ENCODE results near the gene TXLNG.

Gene TXLNG

GRCh38 chrX:16804923-16805464, 18.7 kb downstream of the TXLNG start:
- WGBS, 2 donors (ENCODE audit: extremely low coverage in 2 of 2, insufficient read length in 2 of 2, insufficient replicate concordance in 1 of 2): no CpG with 5 or more reads among the region's 8 CpGs
- Histone ChIP-seq H3K4me1 (ENCODE audit: control insufficient read depth in 2 of 2, insufficient read depth in 1 of 2, low read depth in 1 of 2, low read length in 2 of 2) (peaks cover 0 to 2% of the 10 kb centered on the region in 2 donors), H3K27ac (replicated peaks; ENCODE audit: low read length) (no peak overlapping the region)

GRCh38 chrX:16807548-16807947, 21.3 kb downstream of the TXLNG start:
- no peak for DNase-seq (ENCODE audit: low spot score)
- no peak overlapping the region for H2BK5ac ChIP-seq (ENCODE audit: low read length)
- peaks cover 0 to 16% of the 10 kb centered on the region in 2 donors for H3K36me3 ChIP-seq (replicated peaks in 1 of 2; ENCODE audit: control insufficient read depth in 2 of 2, insufficient read depth in 2 of 2, low read length in 2 of 2)
- no peak overlapping the region for H4K91ac ChIP-seq (ENCODE audit: low read depth, low read length, poor library complexity)
- H3K9ac ChIP-seq (ENCODE audit: low read depth, low read length, poor library complexity): no peak overlapping the region
- H3K18ac ChIP-seq (ENCODE audit: low read length): no peak overlapping the region
- peaks cover 0 to 2% of the 10 kb centered on the region in 2 donors for H3K4me1 ChIP-seq (ENCODE audit: control insufficient read depth in 2 of 2, insufficient read depth in 1 of 2, low read depth in 1 of 2, low read length in 2 of 2)
- H2BK12ac ChIP-seq (ENCODE audit: low read length): no peak overlapping the region
- H4K8ac ChIP-seq (ENCODE audit: low read depth, low read length): no peak overlapping the region
- no peak overlapping the region for H3K4me2 ChIP-seq (ENCODE audit: insufficient read depth, low read length, poor library complexity, severe bottlenecking)
- no peak overlapping the region for H2AFZ ChIP-seq (ENCODE audit: low read length)
- H2BK120ac ChIP-seq (ENCODE audit: low read depth, low read length): no peak overlapping the region
- no peaks in the 10 kb centered on the region for H3K27me3 ChIP-seq (ENCODE audit: control insufficient read depth in 3 of 3, insufficient read depth in 3 of 3, low read depth in 1 of 3, low read length in 3 of 3)
- no peak overlapping the region for H3K23ac ChIP-seq (ENCODE audit: low read depth, low read length, poor library complexity)
- no peak overlapping the region for H3K27ac ChIP-seq (replicated peaks; ENCODE audit: low read length)
- H2AK5ac ChIP-seq (ENCODE audit: low read depth, low read length): no peak overlapping the region
- H3K4me3 ChIP-seq (ENCODE audit: low read length in 2 of 2): no peak overlapping the region
- H3K9me3 ChIP-seq (replicated peaks in 1 of 2; ENCODE audit: control insufficient read depth in 2 of 2, insufficient read depth in 1 of 2, low read depth in 1 of 2, low read length in 2 of 2): no peaks in the 10 kb centered on the region
- H2BK15ac ChIP-seq (ENCODE audit: low read length): no peak overlapping the region
- no peak overlapping the region for H3K14ac ChIP-seq (ENCODE audit: low read length)
- no peaks in the 10 kb centered on the region for H3K79me1 ChIP-seq (ENCODE audit: low read depth, low read length)
- H3K4ac ChIP-seq (ENCODE audit: low read length): no peak overlapping the region

More at GRCh38 chrX:16804923-16805464, 18.7 kb downstream of the TXLNG start:
- Histone ChIP-seq H4K91ac (ENCODE audit: low read depth, low read length, poor library complexity) (no peak overlapping the region), H3K4me3 (ENCODE audit: low read length in 2 of 2) (no peak overlapping the region), H2BK120ac (ENCODE audit: low read depth, low read length) (no peak overlapping the region), H3K36me3 (replicated peaks in 1 of 2; ENCODE audit: control insufficient read depth in 2 of 2, insufficient read depth in 2 of 2, low read length in 2 of 2) (peaks cover 0 to 25% of the 10 kb centered on the region in 2 donors), H2AFZ (ENCODE audit: low read length) (no peak overlapping the region), H2BK12ac (ENCODE audit: low read length) (no peak overlapping the region), H3K9me3 (replicated peaks in 1 of 2; ENCODE audit: control insufficient read depth in 2 of 2, insufficient read depth in 1 of 2, low read depth in 1 of 2, low read length in 2 of 2) (no peaks in the 10 kb centered on the region), H3K27me3 (ENCODE audit: control insufficient read depth in 3 of 3, insufficient read depth in 3 of 3, low read depth in 1 of 3, low read length in 3 of 3) (no peaks in the 10 kb centered on the region), H2AK5ac (ENCODE audit: low read depth, low read length) (no peak overlapping the region), H3K14ac (ENCODE audit: low read length) (no peak overlapping the region), H2BK15ac (ENCODE audit: low read length) (no peak overlapping the region), H2BK5ac (ENCODE audit: low read length) (no peak overlapping the region), H3K23ac (ENCODE audit: low read depth, low read length, poor library complexity) (no peak overlapping the region), H3K9ac (ENCODE audit: low read depth, low read length, poor library complexity) (no peak overlapping the region), H3K18ac (ENCODE audit: low read length) (no peak overlapping the region), H3K79me1 (ENCODE audit: low read depth, low read length) (no peaks in the 10 kb centered on the region), H4K8ac (ENCODE audit: low read depth, low read length) (no peak overlapping the region), H3K4me2 (ENCODE audit: insufficient read depth, low read length, poor library complexity, severe bottlenecking) (no peak overlapping the region), H3K4ac (ENCODE audit: low read length) (no peak overlapping the region)
- DNase-seq (ENCODE audit: low spot score): no peak

- H3K9me3 ChIP-seq (replicated peaks in 1 of 2; ENCODE audit: control insufficient read depth in 2 of 2, insufficient read depth in 1 of 2, low read depth in 1 of 2, low read length in 2 of 2): no peaks in the 10 kb centered on the region
- no peak overlapping the region for H2BK5ac ChIP-seq (ENCODE audit: low read length)
- peaks cover 0 to 2% of the 10 kb centered on the region in 2 donors for H3K4me1 ChIP-seq (ENCODE audit: control insufficient read depth in 2 of 2, insufficient read depth in 1 of 2, low read depth in 1 of 2, low read length in 2 of 2)
- no peak overlapping the region for H3K4ac ChIP-seq (ENCODE audit: low read length)
- no peak overlapping the region for H2BK12ac ChIP-seq (ENCODE audit: low read length)
- no CpG with 5 or more reads among the region's 4 CpGs for WGBS, 2 donors (ENCODE audit: extremely low coverage in 2 of 2, insufficient read length in 2 of 2, insufficient replicate concordance in 1 of 2)
- H2AFZ ChIP-seq (ENCODE audit: low read length): no peak overlapping the region
- H3K18ac ChIP-seq (ENCODE audit: low read length): no peak overlapping the region
- H3K4me2 ChIP-seq (ENCODE audit: insufficient read depth, low read length, poor library complexity, severe bottlenecking): no peak overlapping the region
- no peak overlapping the region for H3K27ac ChIP-seq (replicated peaks; ENCODE audit: low read length)
- no peaks in the 10 kb centered on the region for H3K79me1 ChIP-seq (ENCODE audit: low read depth, low read length)
- no peak overlapping the region for H3K23ac ChIP-seq (ENCODE audit: low read depth, low read length, poor library complexity)
- no peak overlapping the region for H4K8ac ChIP-seq (ENCODE audit: low read depth, low read length)
- H3K4me3 ChIP-seq (ENCODE audit: low read length in 2 of 2): no peak overlapping the region
- H2BK120ac ChIP-seq (ENCODE audit: low read depth, low read length): no peak overlapping the region
- H2AK5ac ChIP-seq (ENCODE audit: low read depth, low read length): no peak overlapping the region
- no peak for DNase-seq (ENCODE audit: low spot score)
- H2BK15ac ChIP-seq (ENCODE audit: low read length): no peak overlapping the region
- H3K14ac ChIP-seq (ENCODE audit: low read length): no peak overlapping the region
- no peaks in the 10 kb centered on the region for H3K27me3 ChIP-seq (ENCODE audit: control insufficient read depth in 3 of 3, insufficient read depth in 3 of 3, low read depth in 1 of 3, low read length in 3 of 3)
- H3K36me3 ChIP-seq (replicated peaks in 1 of 2; ENCODE audit: control insufficient read depth in 2 of 2, insufficient read depth in 2 of 2, low read length in 2 of 2): peaks cover 0 to 14% of the 10 kb centered on the region in 2 donors
- H4K91ac ChIP-seq (ENCODE audit: low read depth, low read length, poor library complexity): no peak overlapping the region
- H3K9ac ChIP-seq (ENCODE audit: low read depth, low read length, poor library complexity): no peak overlapping the region
Measured at GRCh38 chrX:16807976-16808542, 21.8 kb downstream of the TXLNG start.

GRCh38 chrX:16814597-16814996, 28.3 kb downstream of the TXLNG start:
- no peak overlapping the region for H3K4me3 ChIP-seq (ENCODE audit: low read length in 2 of 2)
- no peaks in the 10 kb centered on the region for H3K27me3 ChIP-seq (ENCODE audit: control insufficient read depth in 3 of 3, insufficient read depth in 3 of 3, low read depth in 1 of 3, low read length in 3 of 3)
- no peak overlapping the region for H3K27ac ChIP-seq (replicated peaks; ENCODE audit: low read length)
- no peak overlapping the region for H3K14ac ChIP-seq (ENCODE audit: low read length)
- H3K9me3 ChIP-seq (replicated peaks in 1 of 2; ENCODE audit: control insufficient read depth in 2 of 2, insufficient read depth in 1 of 2, low read depth in 1 of 2, low read length in 2 of 2): no peaks in the 10 kb centered on the region
- H3K4ac ChIP-seq (ENCODE audit: low read length): no peak overlapping the region
- H2BK120ac ChIP-seq (ENCODE audit: low read depth, low read length): no peak overlapping the region
- H4K8ac ChIP-seq (ENCODE audit: low read depth, low read length): no peak overlapping the region
- H4K91ac ChIP-seq (ENCODE audit: low read depth, low read length, poor library complexity): no peak overlapping the region
- no peak overlapping the region for H2BK15ac ChIP-seq (ENCODE audit: low read length)
- H2AK5ac ChIP-seq (ENCODE audit: low read depth, low read length): no peak overlapping the region
- H2BK12ac ChIP-seq (ENCODE audit: low read length): no peak overlapping the region
- peaks cover 0 to 28% of the 10 kb centered on the region in 2 donors for H3K36me3 ChIP-seq (replicated peaks in 1 of 2; ENCODE audit: control insufficient read depth in 2 of 2, insufficient read depth in 2 of 2, low read length in 2 of 2)
- no peaks in the 10 kb centered on the region for H3K79me1 ChIP-seq (ENCODE audit: low read depth, low read length)
- H3K23ac ChIP-seq (ENCODE audit: low read depth, low read length, poor library complexity): no peak overlapping the region
- no peak overlapping the region for H3K18ac ChIP-seq (ENCODE audit: low read length)
- no peak overlapping the region for H3K4me2 ChIP-seq (ENCODE audit: insufficient read depth, low read length, poor library complexity, severe bottlenecking)
- no peak for DNase-seq (ENCODE audit: low spot score)
- no peak overlapping the region for H2AFZ ChIP-seq (ENCODE audit: low read length)
- no peak overlapping the region for H3K9ac ChIP-seq (ENCODE audit: low read depth, low read length, poor library complexity)
- no peaks in the 10 kb centered on the region for H3K4me1 ChIP-seq (ENCODE audit: control insufficient read depth in 2 of 2, insufficient read depth in 1 of 2, low read depth in 1 of 2, low read length in 2 of 2)
- no peak overlapping the region for H2BK5ac ChIP-seq (ENCODE audit: low read length)
- no CpG with 5 or more reads among the region's 1 CpG for WGBS, 2 donors (ENCODE audit: extremely low coverage in 2 of 2, insufficient read length in 2 of 2, insufficient replicate concordance in 1 of 2)

Data from neuronal stem cell (in vitro differentiated cells).